H1 (cell line): ENCODE data around the gene ARID1B. TPM values are rescaled to one million over a fixed set of nuclear protein-coding genes. Genes with fewer than 3 reads are reported as not detected.

ENCODE experiments used
- CTCF ChIA-PET: fragments of 300-600 bp; sonication (Branson Sonifier 250); formaldehyde crosslinking; loops from one replicate; lab custom pipeline; 2021; ENCODE audit not compliant: partially characterized antibody; lab: Charles Lee
- POLR2A ChIA-PET: fragments of 300-600 bp; sonication (Branson Sonifier 250); formaldehyde crosslinking; loops from one replicate; lab custom pipeline; 2021; ENCODE audit warnings: inconsistent platforms; ENCODE audit not compliant: partially characterized antibody; lab: Charles Lee
- DNase-seq, 2 experiments: peaks; one replicate each; pipeline versions ENCODE4 v3.0.0 to v3.0.0-alpha.2; 2010 to 2022; ENCODE audit warnings: low spot score in 2 of 2, low read depth in 1 of 2, mixed read lengths in 1 of 2
- FAIRE-seq: peaks from 2 replicates; lab custom pipeline; 2011; peaks lifted over from hg19 to GRCh38; lab: Jason Lieb, UNC
- H2AFZ ChIP-seq: 2 replicates; pipeline ENCODE4 v1.8.1; 2012; ENCODE audit warnings: low read length, inconsistent platforms
- H2AK5ac ChIP-seq: 2 replicates; pipeline ENCODE4 v1.6.1; 2013; ENCODE audit warnings: low read depth, low read length
- H2BK120ac ChIP-seq: replicated peaks from 2 replicates; pipeline ENCODE3; 2013; ENCODE audit warnings: low read depth, low read length, inconsistent platforms
- H2BK12ac ChIP-seq: 2 replicates; pipeline ENCODE4 v1.6.1; 2013; ENCODE audit warnings: low read depth, low read length
- H2BK15ac ChIP-seq: 2 replicates; pipeline ENCODE4 v1.6.1; 2013; ENCODE audit warnings: low read length
- H2BK20ac ChIP-seq: 2 replicates; pipeline ENCODE4 v1.6.1; 2013; ENCODE audit warnings: low read length
- H2BK5ac ChIP-seq: 2 replicates; pipeline ENCODE4 v1.6.1; 2013; ENCODE audit warnings: low read depth, low read length
- H3K14ac ChIP-seq: 2 replicates; pipeline ENCODE4 v1.6.1; 2013; ENCODE audit warnings: inconsistent platforms; ENCODE audit not compliant: insufficient read length
- H3K18ac ChIP-seq: 2 replicates; pipeline ENCODE4 v1.6.1; 2013; ENCODE audit warnings: low read length; ENCODE audit errors: extremely low read depth
- H3K23ac ChIP-seq: 2 replicates; pipeline ENCODE4 v1.6.1; 2013; ENCODE audit warnings: inconsistent platforms; ENCODE audit not compliant: insufficient read length
- H3K23me2 ChIP-seq: 2 replicates; pipeline ENCODE4 v1.6.1; 2013; ENCODE audit warnings: low read depth, low read length
- H3K27ac ChIP-seq: 2 replicates; pipeline ENCODE4 v1.6.1; 2011; ENCODE audit warnings: low read depth, low read length, inconsistent platforms
- H3K27me3 ChIP-seq, 4 experiments: replicated peaks in 1 of 4; 1 replicate in 1 of 4; 2 replicates in 3 of 4; pipeline versions ENCODE4 v1.6.1 to v1.8.1; 2011 to 2013; ENCODE audit warnings: low read length in 3 of 4, mild to moderate bottlenecking in 3 of 4, inconsistent platforms in 2 of 4, mixed read lengths in 2 of 4, moderate library complexity in 1 of 4; ENCODE audit not compliant: control insufficient read depth in 3 of 4, insufficient read depth in 3 of 4; ENCODE audit errors: extremely low read depth in 1 of 4
- H3K36me3 ChIP-seq, 4 experiments: 2 replicates each; pipeline versions ENCODE4 v1.6.1 to v1.8.1; 2011 to 2013; ENCODE audit warnings: mild to moderate bottlenecking in 4 of 4, low read length in 3 of 4, moderate library complexity in 2 of 4, control low read depth in 1 of 4, inconsistent platforms in 1 of 4; ENCODE audit not compliant: insufficient read depth in 4 of 4, control insufficient read depth in 2 of 4
- H3K4ac ChIP-seq: replicated peaks from 2 replicates; pipeline ENCODE3; 2013; ENCODE audit warnings: low read length, low read depth, mixed read lengths, inconsistent platforms; ENCODE audit not compliant: insufficient read length
- H3K4me1 ChIP-seq, 4 experiments: replicated peaks in 1 of 4; 1 replicate in 1 of 4; 2 replicates in 3 of 4; pipeline versions ENCODE4 v1.6.1 to v1.8.1; 2011 to 2013; ENCODE audit warnings: low read length in 3 of 4, inconsistent platforms in 2 of 4, mixed read lengths in 1 of 4; ENCODE audit not compliant: insufficient read depth in 4 of 4, control insufficient read depth in 3 of 4
- H3K4me2 ChIP-seq, 2 experiments: 2 replicates each; pipeline versions ENCODE4 v1.6.1 to v1.8.1; 2011 to 2013; ENCODE audit warnings: low read depth in 2 of 2, low read length in 2 of 2, control low read depth in 1 of 2, inconsistent platforms in 1 of 2, mild to moderate bottlenecking in 1 of 2; ENCODE audit not compliant: insufficient read depth in 1 of 2
- H3K4me3 ChIP-seq, 4 experiments: fragments of 200-600, 300-600 bp in 1 of 4; sonication (generic), shearing (Covaris generic), sonication (Bioruptor Twin) in 1 of 4; 2 replicates each; pipeline versions ENCODE4 v1.5.1 to v1.8.1; 2011 to 2016; ENCODE audit warnings: low read length in 4 of 4, low read depth in 3 of 4, control low read depth in 2 of 4, inconsistent platforms in 2 of 4, mild to moderate bottlenecking in 2 of 4, mixed read lengths in 1 of 4, moderate library complexity in 1 of 4; ENCODE audit not compliant: insufficient read depth in 2 of 4; ENCODE audit errors: extremely low read depth in 1 of 4
- H3K56ac ChIP-seq: replicated peaks from 2 replicates; pipeline ENCODE3; 2013; ENCODE audit warnings: low read depth, mild to moderate bottlenecking, mixed read lengths, low read length, inconsistent platforms; ENCODE audit not compliant: insufficient read length
- H3K79me1 ChIP-seq: 2 replicates; pipeline ENCODE4 v1.6.1; 2013; ENCODE audit warnings: low read depth, low read length, control low read depth
- H3K79me2 ChIP-seq, 2 experiments: 2 replicates each; pipeline versions ENCODE4 v1.6.1 to v1.8.1; 2012 to 2013; ENCODE audit warnings: low read length in 2 of 2, mild to moderate bottlenecking in 2 of 2, inconsistent platforms in 1 of 2; ENCODE audit not compliant: insufficient read depth in 2 of 2, control insufficient read depth in 1 of 2
- H3K9ac ChIP-seq, 4 experiments: replicated peaks in 1 of 4; 1 replicate in 1 of 4; 2 replicates in 3 of 4; pipeline versions ENCODE4 v1.6.1 to v1.8.1; 2011 to 2013; ENCODE audit warnings: low read depth in 3 of 4, low read length in 3 of 4, control low read depth in 2 of 4, mild to moderate bottlenecking in 2 of 4, moderate library complexity in 2 of 4, inconsistent platforms in 1 of 4; ENCODE audit errors: extremely low read depth in 1 of 4
- H3K9me3 ChIP-seq, 2 experiments: 2 replicates each; pipeline versions ENCODE4 v1.6.1 to v1.8.1; 2012 to 2013; ENCODE audit warnings: mild to moderate bottlenecking in 2 of 2, moderate library complexity in 2 of 2, control low read depth in 1 of 2, inconsistent platforms in 1 of 2, low read depth in 1 of 2, low read length in 1 of 2, mixed read lengths in 1 of 2; ENCODE audit not compliant: insufficient read depth in 2 of 2
- H4K20me1 ChIP-seq, 2 experiments: replicated peaks in 1 of 2; 2 replicates each; pipeline versions ENCODE3 to v1.8.1; 2011 to 2013; ENCODE audit warnings: inconsistent platforms in 2 of 2, low read length in 2 of 2, mild to moderate bottlenecking in 1 of 2; ENCODE audit not compliant: insufficient read depth in 2 of 2, control insufficient read depth in 1 of 2
- H4K5ac ChIP-seq: 2 replicates; pipeline ENCODE4 v1.6.1; 2013; ENCODE audit warnings: low read length, low read depth, mixed read lengths, inconsistent platforms; ENCODE audit not compliant: insufficient read length
- H4K8ac ChIP-seq: 2 replicates; pipeline ENCODE4 v1.8.0; 2013; ENCODE audit warnings: mild to moderate bottlenecking, moderate library complexity, low read length, inconsistent platforms; ENCODE audit not compliant: insufficient read depth; ENCODE audit errors: extremely low read depth
- H4K91ac ChIP-seq: replicated peaks from 2 replicates; pipeline ENCODE3; 2013; ENCODE audit warnings: low read length, mixed read lengths, inconsistent platforms; ENCODE audit not compliant: insufficient read length
- BCL11A ChIP-seq, 2 experiments: IDR thresholded peaks; one replicate each; pipeline ENCODE4 v1.6.1; 2011; ENCODE audit warnings: low read depth in 2 of 2, low read length in 2 of 2, mild to moderate bottlenecking in 2 of 2
- WGBS, 2 experiments: shearing (Covaris generic) in 1 of 2; methylation state at CpG; one replicate each; pipeline versions ENCODE4 v1.1.6 to v1.1.7; 2013 to 2015; ENCODE audit warnings: low lambda C conversion rate in 2 of 2, mixed read lengths in 2 of 2, inconsistent platforms in 1 of 2, low coverage in 1 of 2, missing lambda C conversion rate in 1 of 2; ENCODE audit not compliant: insufficient replicate concordance in 2 of 2, insufficient coverage in 1 of 2, insufficient read length in 1 of 2; ENCODE audit errors: extremely low coverage in 1 of 2, missing lambda C conversion rate in 1 of 2; 5-methylcytosine and 5-hydroxymethylcytosine counted together
- polyA plus RNA-seq, 7 experiments: library from polyadenylated mRNA; depleted of rRNA in 3 of 7; stranded (reverse) in 5 of 7; unstranded in 2 of 7; fragments of >200 nt in 5 of 7; fragments of 200-250 nt in 2 of 7; gene quantifications; 1 replicate in 5 of 7; 2 replicates in 1 of 7; 4 replicates in 1 of 7; pipeline versions ENCODE4 v1.2.1 to v1.2.3, GENCODE V29; 2011 to 2013; ENCODE audit warnings: missing spikeins in 2 of 7, mixed read lengths in 2 of 7
- total RNA-seq: library from RNA; stranded (reverse); fragmentation: NEBNext Ultra II Directional; extraction: Animal tissue kit (Norgen Biotek cat#: 25700); gene quantifications from 2 replicates; pipeline ENCODE4 v1.2.1, GENCODE V29; 2021

ARID1B gene
- total and polyA plus RNA-seq, 2 of the 8 experiments (the other 6 are each of a cell fraction or from before 2014, with no cell fraction given) = 24.3 to 70.3 TPM

- no peak overlapping the region for H2BK20ac ChIP-seq
- no peak overlapping the region for H3K18ac ChIP-seq
- H3K79me2 ChIP-seq = no peaks in the 10 kb centered on the region
- H4K8ac ChIP-seq = no peak overlapping the region
- H4K5ac ChIP-seq = no peak overlapping the region
- ChIA-PET POLR2A (no interaction called here), CTCF (interaction anchor here (1.0 to 1.7 kb wide), 2 partner anchors 9 to 325 kb away, joined by 4 to 11 read pairs; no protein-coding TSS in a partner anchor)
- FAIRE-seq (no peak), DNase-seq (no peak)
- H3K14ac ChIP-seq = no peak overlapping the region
- no peak overlapping the region for H3K4me3 ChIP-seq
- no peak overlapping the region for H2AK5ac ChIP-seq
- no peak overlapping the region for H2BK5ac ChIP-seq
- H3K36me3 ChIP-seq = peaks cover 7 to 44% (median 24%) of the 10 kb centered on the region in 4 experiments; a peak in 7 of 8 replicates
- 97% methylated on average over 5 of the region's 5 CpGs; no CpG with 5 or more reads in 1 of the 2 experiments for WGBS, 2 experiments
- H3K4me1 ChIP-seq = no peaks in the 10 kb centered on the region; a peak in 2 of 7 replicates
- H4K91ac ChIP-seq = no peak overlapping the region
- H3K23me2 ChIP-seq = no peaks in the 10 kb centered on the region
- no peak overlapping the region for H2BK15ac ChIP-seq
- H4K20me1 ChIP-seq = no peaks in the 10 kb centered on the region
- no peak overlapping the region for H3K4me2 ChIP-seq
- H2BK12ac ChIP-seq = no peak overlapping the region
- no peak overlapping the region for H3K27ac ChIP-seq
- H3K79me1 ChIP-seq = no peaks in the 10 kb centered on the region
- no peak overlapping the region for H3K4ac ChIP-seq
- no peak for TF ChIP-seq BCL11A (IDR thresholded peaks at IDR 0.05; ENCODE audit: low read depth in 2 of 2, low read length in 2 of 2)
- no peak overlapping the region for H2BK120ac ChIP-seq
- no peak overlapping the region for H3K23ac ChIP-seq
- H3K27me3 ChIP-seq = no peaks in the 10 kb centered on the region; a peak in 1 of 7 replicates
- H3K9me3 ChIP-seq = no peaks in the 10 kb centered on the region
- no peak overlapping the region for H2AFZ ChIP-seq
- no peak overlapping the region for H3K9ac ChIP-seq
- H3K56ac ChIP-seq = no peak overlapping the region
These were observed 416.3 kb downstream of the ARID1B start for GRCh38 chr6:157193443-157193996.
